Natural killer cell (primary cell): ENCODE measurements around the gene PRPF18. TPM values are rescaled to one million over a fixed set of nuclear protein-coding genes. Genes with fewer than 3 reads are reported as not detected.

Source experiments
- ATAC-seq, 3 donors: fragments of 150-1000 bp in 2 of 3; fragments of 200-7000 bp in 1 of 3; cut with Tn5 transposase; 1 replicate in 1 of 3; 2 replicates in 2 of 3; pipeline ENCODE4 v1.10.0; 2021; ENCODE audit warnings: mild to moderate bottlenecking in 2 of 3, moderate library complexity in 2 of 3
- DNase-seq, 2 donors: peaks; one replicate each; pipeline versions ENCODE4 v3.0.0 to v3.0.0-alpha.2; 2013 to 2021; ENCODE audit warnings: mixed read lengths in 1 of 2
- H3K27ac ChIP-seq: one replicate; pipeline ENCODE4 v1.5.1; 2013; ENCODE audit warnings: mild to moderate bottlenecking, low read length
- H3K27me3 ChIP-seq: one replicate; pipeline ENCODE4 v1.6.1; 2013; ENCODE audit warnings: low read length; ENCODE audit not compliant: control insufficient read depth, insufficient read depth
- H3K36me3 ChIP-seq: one replicate; pipeline ENCODE4 v1.6.1; 2013; ENCODE audit warnings: low read length; ENCODE audit not compliant: control insufficient read depth, insufficient read depth
- H3K4me1 ChIP-seq: one replicate; pipeline ENCODE4 v1.6.1; 2013; ENCODE audit warnings: low read length; ENCODE audit not compliant: control insufficient read depth, insufficient read depth
- H3K4me3 ChIP-seq: one replicate; pipeline ENCODE4 v1.5.1; 2013; ENCODE audit warnings: low read length
- H3K9me3 ChIP-seq: one replicate; pipeline ENCODE4 v1.6.1; 2013; ENCODE audit warnings: low read length; ENCODE audit not compliant: control insufficient read depth, insufficient read depth
- H3K27ac Mint-ChIP-seq, 2 donors: one replicate each; pipeline ENCODE4 v1.8.0; 2022; ENCODE audit warnings: mild to moderate bottlenecking in 2 of 2, mixed read lengths in 2 of 2, moderate library complexity in 1 of 2
- H3K27me3 Mint-ChIP-seq, 2 donors: one replicate each; pipeline ENCODE4 v1.8.0; 2022; ENCODE audit warnings: low read depth in 2 of 2, mixed read lengths in 2 of 2
- H3K36me3 Mint-ChIP-seq: one replicate; pipeline ENCODE4 v1.8.0; 2022; ENCODE audit warnings: mixed read lengths
- H3K4me1 Mint-ChIP-seq, 2 donors: one replicate each; pipeline ENCODE4 v1.8.0; 2022; ENCODE audit warnings: mixed read lengths in 2 of 2
- H3K4me3 Mint-ChIP-seq: one replicate; pipeline ENCODE4 v1.8.0; 2022; ENCODE audit warnings: mild to moderate bottlenecking, moderate library complexity, mixed read lengths
- H3K9me3 Mint-ChIP-seq, 2 donors: one replicate each; pipeline ENCODE4 v1.8.0; 2022; ENCODE audit warnings: mixed read lengths in 2 of 2
- WGBS: methylation state at CpG from one replicate; pipeline ENCODE4 v1.1.7; 2013; ENCODE audit warnings: missing lambda C conversion rate; ENCODE audit not compliant: insufficient coverage; 5-methylcytosine and 5-hydroxymethylcytosine counted together
- intact Hi-C: fragments of 100-400 bp; cut with micrococcal nuclease; formaldehyde crosslinking; loops from one replicate; pipeline ENCODE4 v1.14.2; 2022
- total RNA-seq, 4 donors: library from RNA; stranded (reverse); fragments of 120-200 nt in 1 of 4; gene quantifications; one replicate each; pipeline versions ENCODE4 v1.2.3 to v1.2.4, GENCODE V29; 2013 to 2022
- TF ChIP-seq, protein P1 (sequence below): fragments of 200-600 bp; IDR thresholded peaks from one replicate; pipeline ENCODE4 v1.8.0; 2022; ENCODE audit warnings: antibody characterized with exemption

PRPF18 gene
- total RNA-seq, 3 donors from 2014 or later (not counting 1 experiment from before 2014, with no cell fraction given) = 29.5 to 39.3 (median 35.1) TPM

DNA sequence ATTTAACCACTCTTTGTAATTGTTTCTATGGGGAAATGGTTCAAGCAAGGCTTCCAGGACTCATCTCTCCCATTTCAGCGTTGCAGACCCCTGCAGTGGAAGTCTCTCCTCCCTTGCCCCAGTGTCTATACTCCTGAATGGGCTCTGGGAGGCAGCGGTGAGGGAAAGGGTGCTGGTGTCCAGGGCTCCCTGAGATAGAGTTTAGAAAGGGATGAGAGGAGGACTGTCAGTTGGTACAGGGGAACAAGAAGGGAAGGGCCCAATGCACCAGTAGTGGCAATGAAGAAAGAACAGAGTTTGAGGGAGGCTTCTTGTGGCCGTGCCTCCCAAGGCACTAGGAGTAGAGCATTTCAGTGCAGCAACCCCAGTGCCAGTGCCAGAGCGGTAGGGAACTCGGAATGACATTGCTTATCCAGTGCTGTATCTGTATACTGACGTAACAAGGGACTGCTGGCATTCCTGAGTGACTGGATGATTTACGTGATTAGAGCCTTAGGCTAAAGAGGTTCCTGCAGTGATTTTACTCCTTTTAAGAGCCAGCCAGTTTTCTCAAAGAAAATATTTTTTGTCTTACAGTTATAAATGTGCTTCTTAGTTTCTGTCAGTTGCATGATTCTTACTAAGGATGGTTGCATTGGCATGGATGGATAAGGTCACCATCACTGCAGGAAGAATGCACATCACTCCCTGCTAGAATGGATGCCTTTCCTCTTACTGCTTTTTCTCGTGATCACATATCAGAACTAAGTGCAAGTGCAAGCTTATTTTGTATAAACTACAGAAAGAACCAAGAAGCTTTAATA lies 28.0 kb downstream of the PRPF18 start:
- no peak overlapping the region for H3K4me3 Mint-ChIP-seq
- intact Hi-C loops = no loop called here
- H3K27me3 Mint-ChIP-seq = no peaks in the 10 kb centered on the region
- DNase-seq (no peak), ATAC-seq (no peak)
- no peak overlapping the region for H3K27ac Mint-ChIP-seq
- no peaks in the 10 kb centered on the region for H3K9me3 Mint-ChIP-seq
- 96% methylated on average over 8 of the region's 8 CpGs for WGBS
- Histone ChIP-seq H3K27ac (no peak overlapping the region), H3K36me3 (peaks cover 86% of the 10 kb centered on the region), H3K27me3 (no peaks in the 10 kb centered on the region), H3K9me3 (no peaks in the 10 kb centered on the region), H3K4me1 (no peaks in the 10 kb centered on the region), H3K4me3 (no peak overlapping the region)
- TF ChIP-seq, protein P1, sequence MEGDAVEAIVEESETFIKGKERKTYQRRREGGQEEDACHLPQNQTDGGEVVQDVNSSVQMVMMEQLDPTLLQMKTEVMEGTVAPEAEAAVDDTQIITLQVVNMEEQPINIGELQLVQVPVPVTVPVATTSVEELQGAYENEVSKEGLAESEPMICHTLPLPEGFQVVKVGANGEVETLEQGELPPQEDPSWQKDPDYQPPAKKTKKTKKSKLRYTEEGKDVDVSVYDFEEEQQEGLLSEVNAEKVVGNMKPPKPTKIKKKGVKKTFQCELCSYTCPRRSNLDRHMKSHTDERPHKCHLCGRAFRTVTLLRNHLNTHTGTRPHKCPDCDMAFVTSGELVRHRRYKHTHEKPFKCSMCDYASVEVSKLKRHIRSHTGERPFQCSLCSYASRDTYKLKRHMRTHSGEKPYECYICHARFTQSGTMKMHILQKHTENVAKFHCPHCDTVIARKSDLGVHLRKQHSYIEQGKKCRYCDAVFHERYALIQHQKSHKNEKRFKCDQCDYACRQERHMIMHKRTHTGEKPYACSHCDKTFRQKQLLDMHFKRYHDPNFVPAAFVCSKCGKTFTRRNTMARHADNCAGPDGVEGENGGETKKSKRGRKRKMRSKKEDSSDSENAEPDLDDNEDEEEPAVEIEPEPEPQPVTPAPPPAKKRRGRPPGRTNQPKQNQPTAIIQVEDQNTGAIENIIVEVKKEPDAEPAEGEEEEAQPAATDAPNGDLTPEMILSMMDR = no peak
- H3K36me3 Mint-ChIP-seq = peaks cover 51% of the 10 kb centered on the region
- H3K4me1 Mint-ChIP-seq = peaks cover 0 to 4% of the 10 kb centered on the region in 2 donors

DNA sequence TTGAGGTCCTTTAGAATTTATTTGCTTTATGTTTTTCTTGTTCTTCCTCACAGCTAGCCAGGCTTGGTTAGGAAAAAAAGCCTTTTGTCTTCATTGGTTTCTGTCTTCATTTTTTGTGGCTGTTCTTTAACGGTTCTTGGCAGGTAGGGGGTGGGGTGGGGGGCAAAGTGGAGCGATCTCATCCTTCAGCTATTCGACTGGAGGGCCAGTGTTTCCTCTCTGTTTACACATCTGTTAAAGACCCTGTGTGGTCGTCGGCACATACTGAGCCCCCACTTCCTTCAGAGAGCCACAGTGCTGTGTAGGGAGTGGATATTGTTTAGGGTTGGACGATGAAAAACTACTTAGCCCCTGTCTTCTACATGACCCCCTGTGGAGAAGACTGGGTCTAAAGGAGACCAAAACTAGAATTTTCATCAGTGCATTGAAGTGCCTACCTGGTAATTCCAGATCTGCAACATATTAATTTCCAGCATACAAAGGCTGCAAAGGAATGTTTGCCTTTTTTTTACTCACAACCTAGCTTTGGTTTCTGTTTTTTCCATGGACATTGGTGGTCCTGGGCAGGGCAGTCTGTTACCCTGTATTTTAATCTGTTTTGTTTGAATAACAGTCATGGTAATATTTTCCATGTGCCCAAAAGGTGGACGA lies 29.0 kb downstream of the PRPF18 start:
- Histone ChIP-seq H3K27ac (no peak overlapping the region), H3K4me3 (no peak overlapping the region), H3K9me3 (no peaks in the 10 kb centered on the region), H3K36me3 (peaks cover 76% of the 10 kb centered on the region), H3K27me3 (no peaks in the 10 kb centered on the region), H3K4me1 (no peaks in the 10 kb centered on the region)
- ATAC-seq = no peak
- Mint-ChIP-seq H3K36me3 (peaks cover 40% of the 10 kb centered on the region), H3K9me3 (no peaks in the 10 kb centered on the region), H3K4me1 (peaks cover 0 to 4% of the 10 kb centered on the region in 2 donors), H3K27ac (peak overlapping the region in 1 of 2 donors; percentile 29), H3K27me3 (no peaks in the 10 kb centered on the region), H3K4me3 (no peak overlapping the region)
- WGBS = 31% methylated on average over 5 of the region's 7 CpGs
- intact Hi-C loops = no loop called here
- DNase-seq = no peak
- TF ChIP-seq, protein P1 = no peak

DNA sequence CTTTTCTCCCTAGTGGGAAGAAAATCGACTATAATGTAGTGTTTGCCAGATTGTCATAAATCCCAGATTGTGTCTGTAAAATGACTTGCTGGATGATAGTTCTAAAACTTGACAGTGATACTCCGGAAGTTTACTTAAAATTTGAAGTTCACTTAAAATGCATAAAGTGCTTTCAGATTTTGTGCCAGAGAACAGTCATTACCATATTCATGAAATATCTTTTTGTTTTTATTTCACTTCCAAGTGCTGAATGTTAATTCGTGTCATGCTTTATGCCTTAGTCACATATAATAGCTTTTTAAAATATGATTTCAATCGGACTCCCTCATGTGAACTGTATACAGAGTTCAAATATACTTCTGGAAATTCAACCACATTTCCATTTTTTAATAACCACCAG lies 30.4 kb downstream of the PRPF18 start:
- Histone ChIP-seq H3K4me1 (no peaks in the 10 kb centered on the region), H3K4me3 (no peak overlapping the region), H3K27me3 (no peaks in the 10 kb centered on the region), H3K36me3 (peaks cover 75% of the 10 kb centered on the region), H3K27ac (no peak overlapping the region), H3K9me3 (no peaks in the 10 kb centered on the region)
- WGBS = 100% methylated on average over 2 of the region's 4 CpGs
- Mint-ChIP-seq H3K27me3 (no peaks in the 10 kb centered on the region), H3K4me1 (peaks cover 0 to 4% of the 10 kb centered on the region in 2 donors), H3K4me3 (no peak overlapping the region), H3K9me3 (no peaks in the 10 kb centered on the region), H3K36me3 (peaks cover 32% of the 10 kb centered on the region), H3K27ac (no peak overlapping the region)
- TF ChIP-seq, protein P1 = no peak
- no peak for DNase-seq
- ATAC-seq = no peak
- intact Hi-C loops = no loop called here
